NCI-H1436 treated with DMSO at 0.1 percent for 48 hours (cell line): ENCODE measurements around the gene PDE4B.
"Not testable (repeated sequence)": the region's sequence is repeated elsewhere in the genome, so short reads cannot be mapped to it uniquely, and the experiment has no call there.

Experiments
- DNase-seq: peaks from one replicate; lab custom pipeline; 2025; lab: John Stamatoyannopoulos, UW

Gene PDE4B

DNA sequence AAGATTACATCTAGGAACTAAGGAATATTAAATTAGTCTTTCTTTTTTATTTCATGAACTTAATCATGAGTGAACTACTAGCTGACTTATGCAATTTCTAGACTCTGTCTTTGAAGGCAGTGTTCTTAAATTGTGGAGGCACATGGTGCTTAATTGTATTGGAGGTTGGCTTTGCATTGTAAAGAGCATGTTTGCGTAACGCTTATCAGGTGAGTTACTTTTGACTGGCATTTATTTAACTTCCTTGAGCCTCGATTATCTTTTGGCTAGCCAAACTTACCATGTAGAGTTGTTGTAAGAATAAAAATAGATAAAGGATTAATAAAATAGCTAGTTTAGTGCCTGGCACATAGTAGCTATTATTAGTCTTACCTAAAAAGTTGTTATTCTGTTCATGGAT is 262.4 kb downstream of the PDE4B start:
- no peak for DNase-seq

DNA sequence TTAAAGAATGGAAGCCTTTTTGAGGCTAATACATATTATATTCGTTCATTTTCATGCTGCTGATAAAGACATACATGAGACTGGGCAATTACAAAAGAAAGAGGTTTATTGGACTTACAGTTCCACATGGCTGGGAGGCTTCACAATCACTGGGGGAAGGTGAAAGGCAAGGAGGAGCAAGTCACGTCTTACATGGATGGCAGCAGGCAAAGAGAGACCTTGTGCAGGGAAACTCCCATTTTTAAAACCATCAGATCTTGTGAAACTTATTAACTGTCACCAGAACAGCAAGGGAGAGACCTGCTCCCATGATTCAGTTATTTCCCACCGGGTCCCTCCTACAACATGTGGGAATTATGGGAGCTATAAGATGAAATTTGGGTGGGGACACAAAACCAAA is 264.8 kb downstream of the PDE4B start:
- not testable (repeated sequence) for DNase-seq

DNA sequence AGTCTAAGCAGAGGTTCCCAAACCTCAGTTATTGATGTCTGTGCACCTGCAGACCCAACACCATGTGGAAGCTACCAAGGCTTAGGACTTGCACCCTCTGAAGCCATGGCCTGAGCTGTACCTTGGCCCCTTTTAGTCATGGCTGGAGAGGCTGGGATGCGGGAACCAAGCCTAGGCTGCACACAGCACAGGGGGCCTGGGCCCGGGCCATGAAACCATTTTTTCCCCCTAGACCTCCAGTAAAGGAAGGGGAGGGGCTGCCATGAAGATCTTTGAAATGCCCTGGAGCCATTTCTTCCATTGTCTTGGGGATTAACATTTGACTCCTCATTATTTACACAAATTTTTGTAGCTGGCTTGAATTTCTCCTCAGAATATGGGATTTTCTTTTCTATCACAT is 265.9 kb downstream of the PDE4B start:
- DNase-seq, result no peak

DNA sequence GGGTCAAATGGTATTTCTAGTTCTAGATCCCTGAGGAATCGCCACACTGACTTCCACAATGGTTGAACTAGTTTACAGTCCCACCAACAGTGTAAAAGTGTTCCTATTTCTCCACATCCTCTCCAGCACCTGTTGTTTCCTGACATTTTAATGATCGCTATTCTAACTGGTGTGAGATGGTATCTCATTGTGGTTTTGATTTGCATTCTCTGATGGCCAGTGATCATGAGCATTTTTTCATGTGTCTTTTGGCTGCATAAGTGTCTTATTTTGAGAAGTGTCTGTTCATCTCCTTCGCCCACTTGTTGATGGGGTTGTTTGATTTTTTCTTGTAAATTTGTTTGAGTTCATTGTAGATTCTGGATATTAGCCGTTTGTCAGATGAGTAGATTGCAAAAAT is 274.5 kb downstream of the PDE4B start:
- not testable (repeated sequence) for DNase-seq

DNA sequence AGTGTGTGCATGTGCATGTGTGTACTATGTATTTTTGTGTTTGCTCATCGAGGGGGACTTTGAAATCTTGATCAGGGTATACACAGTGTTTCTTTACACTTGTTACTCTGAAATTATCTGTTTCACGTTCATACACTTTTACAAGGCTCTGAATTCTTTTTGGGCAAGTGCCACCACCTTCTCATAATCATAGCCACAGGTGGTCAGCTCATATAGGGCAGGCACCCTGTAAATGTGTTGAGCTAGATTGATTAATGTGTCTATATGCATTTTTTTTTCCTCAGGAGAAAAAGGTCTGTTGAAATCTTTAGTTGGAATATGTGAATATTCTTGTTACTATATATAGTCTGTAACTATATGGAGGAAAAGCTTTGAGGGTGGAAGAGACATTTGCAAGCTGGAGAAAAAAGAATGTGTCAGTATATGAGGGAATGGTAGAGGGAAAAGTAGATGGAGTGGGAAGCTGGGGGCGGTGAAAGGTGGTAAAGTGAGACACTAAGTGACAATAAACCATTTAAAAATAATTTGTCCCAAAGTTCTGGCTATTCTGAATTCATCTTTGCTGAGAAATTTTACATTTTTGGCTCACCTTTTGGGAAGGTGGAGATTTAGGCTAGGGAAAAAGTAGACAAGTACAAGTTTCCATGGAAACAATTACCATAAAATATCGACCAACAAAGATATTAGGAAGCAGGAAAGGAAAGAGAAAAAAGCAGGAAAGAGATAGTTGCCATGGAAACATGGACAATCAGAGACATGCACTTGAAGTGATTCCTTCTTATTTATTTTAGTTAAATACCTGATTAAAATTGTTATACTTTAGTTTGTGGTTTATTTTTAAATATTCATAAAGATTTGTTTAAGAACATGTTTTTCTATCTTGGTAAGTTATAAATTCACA is 277.5 kb downstream of the PDE4B start:
- DNase-seq, result no peak

DNA sequence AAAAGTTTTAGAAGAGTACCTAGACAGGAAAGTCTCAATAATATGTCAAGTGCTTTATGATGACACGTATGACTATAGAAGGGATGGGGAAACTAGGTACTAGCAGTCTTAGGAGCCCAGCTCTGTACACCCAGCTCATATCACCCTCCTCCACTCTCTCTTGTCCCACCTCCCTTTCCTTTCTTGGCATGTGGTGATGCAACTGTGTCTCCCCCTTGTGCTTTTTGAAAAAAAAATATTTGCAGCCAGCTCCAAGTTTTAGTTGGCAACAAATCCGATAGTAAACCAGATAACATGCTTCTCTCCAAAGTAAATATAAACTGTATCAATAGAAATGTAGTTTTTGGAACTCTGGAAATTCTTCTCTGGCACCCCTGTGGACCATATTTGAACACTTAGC is 280.7 kb downstream of the PDE4B start:
- DNase-seq, result no peak

DNA sequence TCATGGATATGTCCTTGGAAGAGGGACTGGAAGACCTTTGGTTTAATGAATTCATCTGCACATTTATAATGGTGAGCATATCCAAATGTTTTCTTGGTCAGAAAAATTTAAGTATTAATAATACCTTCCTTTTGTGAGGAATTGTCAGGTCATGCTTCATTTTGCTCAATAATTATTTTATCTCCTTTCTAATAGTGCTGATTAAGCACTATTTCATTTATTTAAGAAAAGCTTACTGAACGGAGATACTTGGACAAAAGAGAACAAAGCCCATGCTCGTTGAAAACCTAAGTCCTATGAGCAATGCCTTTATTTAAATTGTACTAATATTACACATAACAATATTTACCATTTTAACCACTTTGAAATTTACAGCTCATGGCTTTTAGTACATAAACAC is 281.5 kb downstream of the PDE4B start:
- DNase-seq, result no peak

DNA sequence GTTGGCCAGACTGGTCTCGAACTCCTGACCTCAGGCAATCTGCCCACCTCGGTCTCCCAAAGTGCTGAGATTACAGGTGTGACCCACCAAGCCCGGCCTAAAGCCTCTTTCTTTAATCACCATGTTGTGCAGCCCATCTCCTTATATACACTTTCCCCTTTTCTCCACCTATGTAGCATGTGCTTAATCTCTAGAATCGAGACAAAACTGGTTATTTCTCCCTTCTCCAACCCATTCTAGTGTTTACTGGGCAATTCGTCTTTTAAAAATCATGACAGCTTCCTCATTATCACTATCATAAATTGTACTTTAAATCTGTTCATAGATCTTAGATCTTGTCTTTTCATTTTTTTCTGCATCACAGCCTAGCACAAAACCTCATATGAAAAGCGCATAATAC is 285.7 kb downstream of the PDE4B start:
- no peak for DNase-seq

DNA sequence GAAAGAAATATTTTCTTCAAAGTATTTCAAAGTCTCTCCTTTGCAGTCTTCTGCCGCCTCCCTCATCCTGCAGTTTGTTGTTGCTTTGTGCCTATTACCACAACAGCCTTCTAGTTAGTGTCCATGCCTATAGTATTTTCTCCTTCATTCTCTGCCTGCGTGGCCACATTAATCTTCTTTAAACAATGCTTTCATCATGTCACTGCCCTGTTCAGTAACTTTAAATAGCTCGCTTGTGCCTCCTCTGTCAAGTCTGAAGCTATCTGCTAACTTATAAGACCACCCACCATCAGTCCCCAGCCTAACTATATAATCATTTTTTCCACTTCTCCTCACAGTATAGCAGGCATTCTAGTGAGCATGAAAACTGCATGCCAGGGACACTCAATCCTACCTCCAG is 290.3 kb downstream of the PDE4B start:
- DNase-seq, result no peak

DNA sequence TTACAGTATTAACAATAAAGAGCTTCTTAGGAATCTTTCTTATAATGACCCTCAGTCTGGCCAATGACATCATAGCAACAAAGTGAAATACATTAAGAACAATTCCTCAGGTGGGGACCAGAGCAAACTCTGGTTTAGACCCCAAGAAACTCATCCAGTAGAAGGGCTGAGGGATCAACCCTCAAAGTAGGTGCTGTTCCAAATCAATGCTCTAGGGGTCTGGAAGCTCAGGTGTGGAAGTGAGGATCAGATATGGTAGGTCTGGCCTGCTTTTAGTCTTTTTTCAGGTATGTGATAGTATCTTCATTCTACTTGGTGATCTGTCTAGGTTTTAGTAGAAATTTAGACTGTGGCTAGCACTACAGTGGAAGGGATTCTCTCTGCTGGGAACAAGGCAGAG is 291.7 kb downstream of the PDE4B start:
- DNase-seq, result no peak

DNA sequence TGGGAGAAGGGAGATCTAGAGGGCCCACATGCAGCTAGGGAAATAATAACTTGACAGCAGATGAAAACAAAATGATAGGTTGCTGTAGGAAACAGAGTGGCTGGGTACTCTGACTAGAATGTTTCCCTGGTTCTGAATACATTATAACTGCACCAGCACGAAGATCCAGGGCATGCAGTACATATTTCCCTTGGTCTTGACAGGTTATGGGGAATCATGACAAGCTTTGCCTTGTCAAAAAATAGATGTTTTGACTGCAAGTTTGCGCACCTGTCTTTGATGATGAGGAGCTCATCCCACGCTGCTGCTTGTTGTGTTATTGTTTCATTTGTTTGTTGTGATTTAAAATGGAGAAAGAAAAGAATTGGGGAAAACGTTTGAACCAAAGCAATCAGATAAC is 292.9 kb downstream of the PDE4B start:
- DNase-seq, result no peak

DNA sequence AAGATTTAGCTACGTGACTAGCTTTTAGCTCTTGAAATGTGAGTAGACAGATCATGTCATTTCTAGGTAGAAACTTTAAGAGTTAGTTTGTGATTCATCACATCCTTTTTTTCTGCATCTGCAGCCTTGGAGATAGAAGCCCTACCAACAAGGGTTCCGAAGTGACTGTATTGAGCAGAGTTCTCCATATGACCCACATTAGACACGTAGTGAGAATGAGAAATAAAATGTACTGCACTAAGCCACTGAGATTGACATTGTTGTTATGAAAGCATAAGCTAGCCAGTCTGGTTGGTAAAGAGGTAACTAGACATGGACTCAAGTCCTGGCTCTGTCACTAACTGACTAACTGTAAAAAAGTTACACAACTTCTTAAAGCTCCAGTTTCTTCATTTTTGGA is 296.1 kb downstream of the PDE4B start:
- no peak for DNase-seq

DNA sequence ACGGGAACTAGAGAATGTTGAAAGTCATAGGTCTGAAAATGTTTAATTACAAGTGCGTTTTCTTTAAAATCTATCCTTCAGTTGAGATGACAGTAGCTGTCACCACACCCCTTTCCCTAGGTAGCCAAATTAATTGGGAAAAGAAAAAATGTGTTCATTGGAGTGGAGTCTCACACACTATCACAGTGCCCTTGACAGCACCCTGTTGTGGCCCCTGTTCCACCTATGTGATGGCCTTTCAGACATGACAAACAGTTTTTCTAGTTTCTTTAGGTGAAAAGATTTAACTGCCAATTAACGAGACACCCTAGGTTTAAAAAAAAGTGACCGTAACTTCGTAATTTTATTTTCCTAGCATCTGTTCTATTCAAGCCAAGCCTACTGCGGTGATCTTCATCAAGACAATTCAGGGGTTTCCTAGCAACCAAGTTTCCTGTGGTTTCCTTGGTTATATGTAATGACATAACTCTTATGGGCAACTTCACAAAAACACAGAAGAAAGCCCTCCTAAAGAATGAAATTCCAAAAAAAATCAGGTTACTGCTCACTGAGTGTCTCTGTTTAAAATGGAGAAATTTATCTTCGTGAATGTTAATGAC is 298.3 kb downstream of the PDE4B start:
- no peak for DNase-seq

DNA sequence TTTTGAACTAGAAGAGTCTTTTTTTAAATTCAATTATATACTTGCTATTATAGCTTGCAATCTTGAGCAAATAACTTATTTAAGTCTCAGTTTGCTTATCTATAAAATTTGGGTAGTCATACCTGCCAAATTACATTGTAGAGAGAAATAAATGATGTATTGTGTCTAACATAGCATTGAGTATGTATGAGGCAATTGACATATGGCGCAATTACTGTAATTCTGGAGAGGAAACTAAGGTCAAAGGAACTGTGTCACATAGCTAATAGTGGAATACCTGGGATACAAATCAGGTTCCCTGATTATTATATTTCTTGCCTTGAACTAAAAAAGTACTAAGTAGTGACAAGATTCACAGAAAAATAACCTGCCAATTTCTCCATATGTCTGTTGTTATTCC is 302.5 kb downstream of the PDE4B start:
- no peak for DNase-seq

DNA sequence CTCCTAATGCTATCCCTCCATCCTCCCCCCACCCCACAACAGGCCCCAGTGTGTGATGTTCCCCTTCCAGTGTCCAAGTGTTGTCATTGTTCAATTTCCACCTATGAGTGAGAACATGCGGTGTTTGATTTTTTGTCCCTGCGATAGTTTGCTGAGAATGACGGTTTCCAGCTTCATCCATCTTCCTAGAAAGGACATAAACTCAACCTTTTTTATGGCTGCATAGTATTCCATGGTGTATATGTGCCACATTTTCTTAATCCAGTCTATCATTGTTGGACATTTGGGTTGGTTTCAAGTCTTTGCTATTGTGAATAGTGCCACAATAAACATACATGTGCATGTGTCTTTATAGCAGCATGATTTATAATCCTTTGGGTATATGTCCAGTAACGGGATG is 308.3 kb downstream of the PDE4B start:
- DNase-seq, result not testable (repeated sequence)

DNA sequence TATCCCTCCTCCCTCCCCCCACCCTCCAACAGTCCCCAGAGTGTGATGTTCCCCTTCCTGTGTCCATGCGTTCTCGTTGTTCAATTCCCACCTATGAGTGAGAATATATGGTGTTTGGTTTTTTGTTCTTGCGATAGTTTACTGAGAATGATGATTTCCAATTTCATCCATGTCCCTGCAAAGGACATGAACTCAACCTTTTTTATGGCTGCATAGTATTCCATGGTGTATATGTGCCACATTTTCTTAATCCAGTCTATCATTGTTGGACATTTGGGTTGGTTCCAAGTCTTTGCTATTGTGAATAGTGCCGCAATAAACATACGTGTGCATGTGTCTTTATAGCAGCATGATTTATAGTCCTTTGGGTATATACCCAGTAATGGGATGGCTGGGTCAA is 311.4 kb downstream of the PDE4B start:
- not testable (repeated sequence) for DNase-seq

DNA sequence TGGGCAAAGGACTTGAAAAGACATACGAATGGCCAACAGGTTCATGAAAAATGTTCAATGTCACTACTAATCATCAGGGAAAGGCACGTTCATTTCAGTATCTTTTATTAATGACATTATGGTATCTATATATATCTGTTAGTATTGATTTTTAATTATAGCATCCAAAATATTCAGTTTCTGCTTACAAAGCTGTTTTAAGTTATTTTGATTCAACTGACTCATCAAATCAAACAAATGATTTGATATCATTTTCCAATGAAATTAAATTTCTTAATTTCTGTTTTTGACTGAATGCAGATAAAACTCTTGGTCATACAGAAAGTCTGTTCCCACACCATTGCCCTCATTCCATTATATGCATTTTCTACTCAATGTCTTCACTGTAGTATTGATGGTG is 315.9 kb downstream of the PDE4B start:
- DNase-seq, result no peak

DNA sequence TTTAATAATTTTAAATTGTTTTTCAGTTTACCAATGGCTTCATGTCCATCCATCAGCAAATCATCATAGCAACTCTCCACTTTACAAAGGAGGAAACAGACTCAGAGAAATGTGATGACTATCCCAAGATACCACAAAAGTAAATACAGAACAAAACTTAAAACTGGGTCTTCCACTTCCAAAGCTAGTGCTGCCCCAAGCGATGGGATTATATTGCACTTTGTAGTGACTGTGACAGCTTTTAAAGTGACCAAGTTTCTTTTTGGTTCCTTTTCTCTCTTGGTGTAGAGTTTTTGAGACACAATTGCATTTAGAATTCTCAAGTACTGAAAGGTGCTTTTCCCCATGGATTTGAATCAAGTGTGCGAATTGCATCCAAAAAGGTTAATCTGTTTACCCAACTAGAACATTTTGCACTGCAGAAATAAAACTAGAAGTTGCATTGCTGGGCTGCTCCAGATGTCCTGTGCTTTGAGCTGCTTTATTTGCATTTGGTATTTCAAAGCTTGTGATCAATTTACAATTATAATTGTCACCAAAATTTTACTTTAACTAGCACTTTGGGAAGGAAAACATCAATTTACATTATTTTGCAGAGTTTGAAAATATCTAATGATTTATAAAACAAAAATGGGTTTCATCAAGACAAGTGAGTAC is 320.2 kb downstream of the PDE4B start:
- DNase-seq, result no peak

DNA sequence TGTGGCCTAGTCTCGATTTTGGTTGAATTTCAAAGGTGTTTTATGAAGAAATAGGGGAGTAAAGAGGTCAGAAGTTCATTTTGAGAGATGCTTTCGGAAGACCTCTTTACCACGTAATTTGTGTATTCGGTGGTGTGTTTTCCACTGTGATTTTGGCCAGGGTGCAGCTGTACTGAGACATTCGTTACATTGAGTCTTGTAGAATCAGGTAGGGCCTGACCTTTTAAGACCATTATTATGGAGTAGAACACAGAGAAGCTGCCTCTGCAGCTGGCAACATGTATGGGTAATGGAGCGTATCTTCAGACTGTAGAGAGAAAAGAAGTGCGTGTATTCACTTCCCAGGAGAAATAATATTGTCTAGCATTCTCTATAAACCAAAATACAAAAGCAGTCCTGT is 326.5 kb downstream of the PDE4B start:
- DNase-seq, result no peak

DNA sequence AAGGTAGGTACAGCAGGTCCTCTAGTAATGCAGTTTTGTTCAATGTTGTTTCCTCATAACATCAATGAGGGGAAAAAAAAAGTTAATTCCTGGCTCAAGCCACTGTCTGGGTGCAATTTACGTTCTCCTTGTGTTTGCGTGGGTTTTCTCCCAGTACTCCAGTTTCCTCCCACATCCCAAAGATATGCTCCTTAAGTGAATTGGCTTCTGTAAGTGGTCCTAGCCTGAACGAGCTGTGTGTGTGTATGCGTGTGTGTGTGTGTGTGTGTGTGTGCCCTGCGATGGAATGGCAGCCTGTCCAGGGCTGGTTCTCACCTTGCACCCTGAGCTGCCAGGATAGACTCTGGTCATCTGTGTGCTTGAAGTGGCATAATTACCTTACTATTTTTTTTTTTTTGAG is 332.0 kb downstream of the PDE4B start:
- no peak for DNase-seq

DNA sequence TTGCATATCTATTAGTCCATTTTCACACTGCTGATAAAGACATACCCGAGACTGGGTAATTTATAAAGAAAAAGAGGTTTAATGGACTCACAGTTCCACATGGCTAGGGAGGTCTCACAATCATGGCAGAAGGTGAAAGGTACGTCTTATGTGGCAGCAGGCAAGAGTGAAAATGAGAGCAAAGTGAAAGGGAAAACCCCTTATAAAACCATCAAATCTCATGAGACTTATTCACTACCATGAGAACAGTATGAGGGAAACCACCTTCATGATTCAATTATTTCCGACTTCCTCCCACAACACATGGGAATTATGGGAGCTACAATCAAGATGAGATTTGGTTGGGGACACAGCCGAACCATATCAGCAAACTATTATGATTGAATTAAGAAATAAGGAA is 335.9 kb downstream of the PDE4B start:
- not testable (repeated sequence) for DNase-seq

DNA sequence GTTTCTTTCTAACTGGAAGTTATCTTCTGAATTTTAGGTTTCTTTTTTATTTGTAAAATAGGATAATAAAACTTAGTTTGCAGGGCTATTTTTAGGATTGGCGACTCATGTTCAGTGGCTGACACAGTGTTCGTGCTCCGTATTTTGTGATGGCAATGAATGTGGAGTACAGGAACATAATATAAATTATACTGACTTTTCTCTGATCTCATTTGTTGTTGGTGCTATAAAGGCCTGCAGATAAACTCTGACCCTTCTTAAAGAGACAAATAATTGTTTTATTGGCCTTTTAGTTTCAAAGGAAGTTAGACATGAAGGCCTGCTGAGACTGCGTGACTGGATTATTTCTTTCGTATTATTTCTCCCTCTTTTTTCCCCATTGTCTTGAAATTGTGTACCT is 339.6 kb downstream of the PDE4B start:
- DNase-seq, result no peak

DNA sequence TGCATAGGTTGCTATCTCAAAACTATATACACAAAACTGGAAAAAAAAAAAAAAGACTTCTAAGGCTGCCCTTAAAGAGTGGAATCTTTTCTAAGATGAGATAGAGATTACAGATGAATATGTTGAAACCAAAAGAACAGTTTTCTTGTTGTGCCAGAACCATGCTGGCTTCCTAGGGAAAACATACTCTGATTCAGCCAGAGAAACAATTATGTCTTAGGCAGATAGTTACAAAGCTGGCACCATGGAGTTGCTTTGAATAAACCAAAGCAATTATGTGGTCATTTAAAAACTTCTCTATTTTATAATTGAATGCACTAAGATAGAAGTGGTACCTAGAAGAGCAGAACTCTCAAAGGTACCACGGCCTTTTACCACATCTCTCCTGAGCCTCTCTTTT is 341.3 kb downstream of the PDE4B start:
- no peak for DNase-seq
